HuH-7.5 (cell line): ENCODE measurements around the gene SPOCD1.

Source experiments
- DNase-seq: peaks from one replicate; pipeline ENCODE4 v3.0.0; 2011; ENCODE audit warnings: low spot score

SPOCD1 gene

GRCh38 chr1:31799895-31800673 lies 15.7 kb downstream of the SPOCD1 start:
- DNase-seq: peak; percentile 2

- peak; percentile 1 for DNase-seq
Measured at GRCh38 chr1:31799196-31799894, 16.5 kb downstream of the SPOCD1 start.

- DNase-seq: no peak
Measured at GRCh38 chr1:31798433-31799195, 17.2 kb downstream of the SPOCD1 start.

- no peak for DNase-seq
Measured at GRCh38 chr1:31798086-31798432, 17.8 kb downstream of the SPOCD1 start.

- DNase-seq: no peak
Measured at GRCh38 chr1:31797216-31797615, 18.6 kb downstream of the SPOCD1 start.

- DNase-seq: no peak
Measured at GRCh38 chr1:31796707-31797106, 19.1 kb downstream of the SPOCD1 start.

GRCh38 chr1:31795801-31796621 lies 19.8 kb downstream of the SPOCD1 start:
- DNase-seq: no peak

- no peak for DNase-seq
Measured at GRCh38 chr1:31795096-31795675, 20.6 kb downstream of the SPOCD1 start.

- no peak for DNase-seq
Measured at GRCh38 chr1:31793586-31794285, 22.1 kb downstream of the SPOCD1 start.

- DNase-seq: no peak
Measured at GRCh38 chr1:31793086-31793485, 22.7 kb downstream of the SPOCD1 start.

GRCh38 chr1:31792541-31792940 lies 23.3 kb downstream of the SPOCD1 start:
- no peak for DNase-seq

GRCh38 chr1:31792116-31792515 lies 23.7 kb downstream of the SPOCD1 start:
- no peak for DNase-seq

GRCh38 chr1:31791131-31791858 lies 24.5 kb downstream of the SPOCD1 start:
- no peak for DNase-seq

- DNase-seq: no peak
Measured at GRCh38 chr1:31790641-31791091, 25.2 kb downstream of the SPOCD1 start.

- no peak for DNase-seq
Measured at GRCh38 chr1:31790140-31790539, 25.7 kb downstream of the SPOCD1 start.

GRCh38 chr1:31789259-31790065 lies 26.4 kb downstream of the SPOCD1 start:
- DNase-seq: peak; percentile 98

- no peak for DNase-seq
Measured at GRCh38 chr1:31788825-31789256, 27.0 kb downstream of the SPOCD1 start.

GRCh38 chr1:31788138-31788824 lies 27.5 kb downstream of the SPOCD1 start:
- peak; percentile 88 for DNase-seq

GRCh38 chr1:31787786-31788137 lies 28.1 kb downstream of the SPOCD1 start:
- DNase-seq: no peak
